ENCODE measurements around the gene TCEAL5. TPM values are rescaled to one million over a fixed set of nuclear protein-coding genes. Genes with fewer than 3 reads are reported as not detected.

The TCEAL5 gene
- total and polyA plus RNA-seq, 10 of the 15 experiments (the other 5 are each of a cell fraction or from before 2014, with no cell fraction given), result not detected

DNA sequence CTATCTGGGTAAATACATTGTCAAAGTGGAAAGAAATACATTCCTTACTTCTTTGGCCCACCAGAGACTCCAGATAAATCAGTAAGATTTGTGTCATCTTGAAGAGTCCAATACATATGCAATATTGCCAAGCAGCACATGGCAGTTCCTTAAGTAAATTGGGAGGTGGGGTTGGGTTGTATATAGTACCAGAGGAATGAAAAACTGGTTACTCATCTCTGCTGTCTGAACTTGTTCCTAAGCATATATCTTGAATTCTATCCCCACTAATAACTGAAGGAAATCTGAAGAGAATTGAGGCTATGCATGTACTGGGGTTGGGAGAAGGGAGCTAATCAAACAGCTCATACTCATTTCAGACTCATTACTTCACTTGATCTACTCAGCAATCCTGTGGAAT is 36.4 kb downstream of the TCEAL5 start (continued):
- TF ChIP-seq KAT2A (conservative IDR thresholded peaks at IDR 0.05; ENCODE audit: control insufficient read depth, low read depth, low read length), result no peak
- TF ChIP-seq MTA3 (IDR thresholded peaks at IDR 0.05; ENCODE audit: borderline replicate concordance, low read length), result no peak
- no peak for TF ChIP-seq CEBPB (IDR thresholded peaks at IDR 0.05; ENCODE audit: borderline replicate concordance in 1 of 2, low read depth in 2 of 2, low read length in 2 of 2)
- TF ChIP-seq, protein P1, sequence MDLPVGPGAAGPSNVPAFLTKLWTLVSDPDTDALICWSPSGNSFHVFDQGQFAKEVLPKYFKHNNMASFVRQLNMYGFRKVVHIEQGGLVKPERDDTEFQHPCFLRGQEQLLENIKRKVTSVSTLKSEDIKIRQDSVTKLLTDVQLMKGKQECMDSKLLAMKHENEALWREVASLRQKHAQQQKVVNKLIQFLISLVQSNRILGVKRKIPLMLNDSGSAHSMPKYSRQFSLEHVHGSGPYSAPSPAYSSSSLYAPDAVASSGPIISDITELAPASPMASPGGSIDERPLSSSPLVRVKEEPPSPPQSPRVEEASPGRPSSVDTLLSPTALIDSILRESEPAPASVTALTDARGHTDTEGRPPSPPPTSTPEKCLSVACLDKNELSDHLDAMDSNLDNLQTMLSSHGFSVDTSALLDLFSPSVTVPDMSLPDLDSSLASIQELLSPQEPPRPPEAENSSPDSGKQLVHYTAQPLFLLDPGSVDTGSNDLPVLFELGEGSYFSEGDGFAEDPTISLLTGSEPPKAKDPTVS (IDR thresholded peaks at IDR 0.05; ENCODE audit: low read depth, low read length), result no peak
- TF ChIP-seq EED (IDR thresholded peaks at IDR 0.05; ENCODE audit: low read depth), result no peak
- TF ChIP-seq, protein P2, sequence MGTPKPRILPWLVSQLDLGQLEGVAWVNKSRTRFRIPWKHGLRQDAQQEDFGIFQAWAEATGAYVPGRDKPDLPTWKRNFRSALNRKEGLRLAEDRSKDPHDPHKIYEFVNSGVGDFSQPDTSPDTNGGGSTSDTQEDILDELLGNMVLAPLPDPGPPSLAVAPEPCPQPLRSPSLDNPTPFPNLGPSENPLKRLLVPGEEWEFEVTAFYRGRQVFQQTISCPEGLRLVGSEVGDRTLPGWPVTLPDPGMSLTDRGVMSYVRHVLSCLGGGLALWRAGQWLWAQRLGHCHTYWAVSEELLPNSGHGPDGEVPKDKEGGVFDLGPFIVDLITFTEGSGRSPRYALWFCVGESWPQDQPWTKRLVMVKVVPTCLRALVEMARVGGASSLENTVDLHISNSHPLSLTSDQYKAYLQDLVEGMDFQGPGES (IDR thresholded peaks at IDR 0.05), result no peak
- no peak for TF ChIP-seq SIX5 (IDR thresholded peaks at IDR 0.05; ENCODE audit: low read depth, low read length, severe bottlenecking)

DNA sequence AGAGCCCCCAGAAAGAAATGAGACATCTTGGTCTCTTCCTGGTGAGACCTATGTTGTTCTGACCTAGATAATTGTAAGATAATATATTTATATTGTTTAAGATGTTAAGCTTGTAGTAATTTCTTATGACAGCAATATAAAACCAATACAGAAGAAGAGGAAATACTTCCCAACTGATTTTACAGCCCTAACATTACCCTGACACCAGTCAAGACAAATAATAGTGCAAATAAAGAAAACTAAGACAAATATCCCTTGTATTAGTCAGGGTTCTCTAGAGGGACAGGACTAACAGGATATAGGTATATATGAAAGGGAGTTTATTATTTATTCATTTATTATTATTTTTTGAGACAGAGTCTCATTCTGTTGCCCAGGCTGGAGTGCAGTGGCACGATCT is 40.3 kb downstream of the TCEAL5 start:
- Histone ChIP-seq H3K27me3 (replicated peaks in 1 of 2; ENCODE audit: control insufficient read depth in 2 of 2, insufficient read depth in 2 of 2, low read length in 1 of 2) (no peaks in the 10 kb centered on the region), H3K36me3 (ENCODE audit: control insufficient read depth in 2 of 2, insufficient read depth in 2 of 2, low read length in 1 of 2) (no peaks in the 10 kb centered on the region), H2AFZ (ENCODE audit: control insufficient read depth, low read depth, low read length) (no peak overlapping the region), H3K27ac (ENCODE audit: control insufficient read depth, insufficient read depth) (no peak overlapping the region), H3K79me2 (ENCODE audit: control insufficient read depth, insufficient read depth, low read length) (no peaks in the 10 kb centered on the region), H3K4me3 (no peak overlapping the region), H3K4me1 (ENCODE audit: control insufficient read depth, insufficient read depth, low read length) (no peaks in the 10 kb centered on the region), H3K9ac (ENCODE audit: control insufficient read depth, insufficient read depth, low read length) (no peak overlapping the region), H4K20me1 (ENCODE audit: control insufficient read depth, insufficient read depth) (no peaks in the 10 kb centered on the region), H3K4me2 (ENCODE audit: control insufficient read depth, insufficient read depth) (no peak overlapping the region), H3K9me3 (replicated peaks; ENCODE audit: control insufficient read depth, insufficient read depth, low read length) (no peaks in the 10 kb centered on the region)
- ChIA-PET CTCF (interaction anchor here (0.6 kb wide), 1 partner anchor 253 kb away, joined by 4 read pairs; no protein-coding TSS in a partner anchor), RAD21 (ENCODE audit: unreplicated experiment) (no interaction called here), SMC1A (ENCODE audit: uncharacterized antibody, unreplicated experiment) (no interaction called here), POLR2A (no interaction called here)
- WGBS (ENCODE audit: insufficient coverage, insufficient replicate concordance, low lambda C conversion rate, missing lambda C conversion rate), result 27% methylated on average over 1 of the region's 1 CpG
- in situ Hi-C loops (cut with MboI) (no loop called here), intact Hi-C loops (cut with micrococcal nuclease; ENCODE audit: unreplicated experiment) (no loop called here)
- ATAC-seq (no peak), DNase-seq (ENCODE audit: low read depth, low spot score) (no peak), FAIRE-seq (no peak)
- BruUV-seq (replicated peaks), result no TSS peak
- no peak for TF ChIP-seq HDAC2 (IDR thresholded peaks at IDR 0.05)
- no peak for TF ChIP-seq SP1 (IDR thresholded peaks at IDR 0.05; ENCODE audit: low read depth, low read length)
- TF ChIP-seq WRNIP1 (IDR thresholded peaks at IDR 0.05; ENCODE audit: borderline replicate concordance, low read depth, low read length), result no peak
- TF ChIP-seq SREBF2 (IDR thresholded peaks at IDR 0.05; ENCODE audit: low read length), result no peak
- TF ChIP-seq SUZ12 (IDR thresholded peaks at IDR 0.05; ENCODE audit: unreplicated experiment), result no peak
- TF ChIP-seq, protein P3, sequence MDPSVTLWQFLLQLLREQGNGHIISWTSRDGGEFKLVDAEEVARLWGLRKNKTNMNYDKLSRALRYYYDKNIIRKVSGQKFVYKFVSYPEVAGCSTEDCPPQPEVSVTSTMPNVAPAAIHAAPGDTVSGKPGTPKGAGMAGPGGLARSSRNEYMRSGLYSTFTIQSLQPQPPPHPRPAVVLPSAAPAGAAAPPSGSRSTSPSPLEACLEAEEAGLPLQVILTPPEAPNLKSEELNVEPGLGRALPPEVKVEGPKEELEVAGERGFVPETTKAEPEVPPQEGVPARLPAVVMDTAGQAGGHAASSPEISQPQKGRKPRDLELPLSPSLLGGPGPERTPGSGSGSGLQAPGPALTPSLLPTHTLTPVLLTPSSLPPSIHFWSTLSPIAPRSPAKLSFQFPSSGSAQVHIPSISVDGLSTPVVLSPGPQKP (IDR thresholded peaks at IDR 0.05; ENCODE audit: low read depth, low read length), result no peak
- TF ChIP-seq, protein P4, sequence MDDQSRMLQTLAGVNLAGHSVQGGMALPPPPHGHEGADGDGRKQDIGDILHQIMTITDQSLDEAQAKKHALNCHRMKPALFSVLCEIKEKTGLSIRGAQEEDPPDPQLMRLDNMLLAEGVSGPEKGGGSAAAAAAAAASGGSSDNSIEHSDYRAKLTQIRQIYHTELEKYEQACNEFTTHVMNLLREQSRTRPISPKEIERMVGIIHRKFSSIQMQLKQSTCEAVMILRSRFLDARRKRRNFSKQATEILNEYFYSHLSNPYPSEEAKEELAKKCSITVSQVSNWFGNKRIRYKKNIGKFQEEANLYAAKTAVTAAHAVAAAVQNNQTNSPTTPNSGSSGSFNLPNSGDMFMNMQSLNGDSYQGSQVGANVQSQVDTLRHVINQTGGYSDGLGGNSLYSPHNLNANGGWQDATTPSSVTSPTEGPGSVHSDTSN (IDR thresholded peaks at IDR 0.05; ENCODE audit: insufficient replicate concordance, low read depth, low read length), result no peak
- TF ChIP-seq, protein P5, sequence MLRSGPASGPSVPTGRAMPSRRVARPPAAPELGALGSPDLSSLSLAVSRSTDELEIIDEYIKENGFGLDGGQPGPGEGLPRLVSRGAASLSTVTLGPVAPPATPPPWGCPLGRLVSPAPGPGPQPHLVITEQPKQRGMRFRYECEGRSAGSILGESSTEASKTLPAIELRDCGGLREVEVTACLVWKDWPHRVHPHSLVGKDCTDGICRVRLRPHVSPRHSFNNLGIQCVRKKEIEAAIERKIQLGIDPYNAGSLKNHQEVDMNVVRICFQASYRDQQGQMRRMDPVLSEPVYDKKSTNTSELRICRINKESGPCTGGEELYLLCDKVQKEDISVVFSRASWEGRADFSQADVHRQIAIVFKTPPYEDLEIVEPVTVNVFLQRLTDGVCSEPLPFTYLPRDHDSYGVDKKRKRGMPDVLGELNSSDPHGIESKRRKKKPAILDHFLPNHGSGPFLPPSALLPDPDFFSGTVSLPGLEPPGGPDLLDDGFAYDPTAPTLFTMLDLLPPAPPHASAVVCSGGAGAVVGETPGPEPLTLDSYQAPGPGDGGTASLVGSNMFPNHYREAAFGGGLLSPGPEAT (IDR thresholded peaks at IDR 0.05; ENCODE audit: low read depth), result no peak
- no peak for TF ChIP-seq CEBPB (IDR thresholded peaks at IDR 0.05; ENCODE audit: borderline replicate concordance in 1 of 2, low read depth in 2 of 2, low read length in 2 of 2)
- no peak for TF ChIP-seq KDM1A (IDR thresholded peaks at IDR 0.05; ENCODE audit: borderline replicate concordance)
- no peak for TF ChIP-seq MTA3 (IDR thresholded peaks at IDR 0.05; ENCODE audit: borderline replicate concordance, low read length)
- TF ChIP-seq SMC3 (IDR thresholded peaks at IDR 0.05; ENCODE audit: borderline replicate concordance, low read length), result no peak

All from GM12878 (cell line).